Panc1 (cell line): ENCODE measurements around the gene CFAP298. TPM values are rescaled to one million over a fixed set of nuclear protein-coding genes. Genes with fewer than 3 reads are reported as not detected.

Experiments
- ATAC-seq: fragments of 200-7000 bp; cut with Tn5 transposase; 2 replicates; pipeline ENCODE4 v1.9.1; 2020; ENCODE audit warnings: mild to moderate bottlenecking, moderate library complexity
- BruUV-seq: library from RNA; stranded (reverse); fragments of 400-500 nt; replicated peaks from 2 replicates; lab custom pipeline; 2021; lab: Mats Ljungman, UMichigan
- CTCF ChIA-PET: fragments of 300-600 bp; sonication (Branson Sonifier 250); formaldehyde crosslinking; loops from one replicate; lab custom pipeline; 2022; ENCODE audit warnings: antibody characterized with exemption; lab: Charles Lee
- POLR2A ChIA-PET: fragments of 300-600 bp; sonication (Branson Sonifier 250); formaldehyde crosslinking; loops from one replicate; lab custom pipeline; 2022; ENCODE audit warnings: antibody characterized with exemption; lab: Charles Lee
- DNase-seq: peaks from one replicate; pipeline ENCODE4 v3.0.0-alpha.2; 2010; ENCODE audit warnings: low read depth, low spot score
- H3K27ac ChIP-seq: 2 replicates; pipeline ENCODE4 v1.5.1; 2011; ENCODE audit warnings: mild to moderate bottlenecking, low read length, inconsistent platforms
- H3K27me3 ChIP-seq: fragments of 200-500 bp; sonication (Bioruptor generic); 2 replicates; pipeline ENCODE4 v1.6.0; 2014; ENCODE audit warnings: low read length, inconsistent platforms; ENCODE audit not compliant: control insufficient read depth, insufficient read depth
- H3K36me3 ChIP-seq: fragments of 200-500 bp; sonication (Bioruptor generic); 2 replicates; pipeline ENCODE4 v1.5.1; 2014; ENCODE audit warnings: inconsistent platforms, mild to moderate bottlenecking, low read length, moderate library complexity; ENCODE audit not compliant: control insufficient read depth, insufficient read depth
- H3K4me1 ChIP-seq: 2 replicates; pipeline ENCODE4 v1.5.1; 2011; ENCODE audit warnings: inconsistent platforms, mild to moderate bottlenecking, low read length, moderate library complexity; ENCODE audit not compliant: control insufficient read depth, insufficient read depth
- H3K4me3 ChIP-seq, 2 experiments: 2 replicates each; pipeline ENCODE4 v1.5.1; 2011 to 2012; ENCODE audit warnings: low read depth in 2 of 2, low read length in 2 of 2, mild to moderate bottlenecking in 2 of 2, inconsistent platforms in 1 of 2, moderate library complexity in 1 of 2
- H3K9me3 ChIP-seq: fragments of 200-500 bp; sonication (Bioruptor generic); 2 replicates; pipeline ENCODE4 v1.5.1; 2014; ENCODE audit warnings: low read depth, mild to moderate bottlenecking, inconsistent platforms, low read length, moderate library complexity; ENCODE audit not compliant: control insufficient read depth, insufficient read depth
- CTCF ChIP-seq: fragments of 450-650 bp; IDR thresholded peaks from 2 replicates; pipeline ENCODE4 v1.5.1; 2017; ENCODE audit warnings: mild to moderate bottlenecking
- POLR2AphosphoS5 ChIP-seq: IDR thresholded peaks from 2 replicates; pipeline ENCODE4 v1.6.1; 2012; ENCODE audit warnings: mild to moderate bottlenecking, low read depth, low read length, moderate library complexity
- REST ChIP-seq, 2 experiments: IDR thresholded peaks; 2 replicates each; pipeline ENCODE4 v1.6.1; 2011 to 2012; ENCODE audit warnings: low read depth in 2 of 2, control low read depth in 1 of 2, low read length in 1 of 2, mild to moderate bottlenecking in 1 of 2, moderate library complexity in 1 of 2; ENCODE audit not compliant: insufficient read depth in 1 of 2
- SIN3A ChIP-seq: IDR thresholded peaks from 2 replicates; pipeline ENCODE4 v1.6.1; 2012; ENCODE audit warnings: low read depth, mild to moderate bottlenecking, low read length, moderate library complexity, borderline replicate concordance; ENCODE audit not compliant: insufficient read depth
- TCF7L2 ChIP-seq: IDR thresholded peaks from 2 replicates; pipeline ENCODE4 v1.6.1; 2011; ENCODE audit warnings: mild to moderate bottlenecking, low read depth, low read length, inconsistent platforms
- in situ Hi-C: cut with HindIII; loops from 2 replicates; pipeline ENCODE4 v1.10.0; 2016; ENCODE audit warnings: low sequenced_read_pairs, low pct_unique_long_range_greater_than_20kb
- intact Hi-C: fragments of 100-400 bp; cut with micrococcal nuclease; formaldehyde crosslinking; loops from one replicate; pipeline ENCODE4 v1.10.0; 2022; ENCODE audit not compliant: unreplicated experiment
- total RNA-seq: library from RNA; stranded (reverse); gene quantifications from one replicate; pipeline ENCODE4 v1.2.1, GENCODE V29; 2021; ENCODE audit not compliant: unreplicated experiment

The CFAP298 gene
- total RNA-seq, 1 experiment from 2014 or later: 42.0 TPM

GRCh38 chr21:32565856-32566465 is 46.2 kb downstream of the CFAP298 start:
- no peaks in the 10 kb centered on the region for H3K36me3 ChIP-seq
- no peaks in the 10 kb centered on the region for H3K27me3 ChIP-seq
- ATAC-seq: no peak
- no TSS peak for BruUV-seq
- H3K9me3 ChIP-seq: no peaks in the 10 kb centered on the region
- H3K4me1 ChIP-seq: 0 out of 2 replicates have a peak, but pooled peaks cover 2% of the 10 kb centered on the region
- POLR2A ChIA-PET: no interaction called here
- CTCF ChIA-PET: no interaction called here
- TF ChIP-seq CTCF (no peak), POLR2AphosphoS5 (no peak), TCF7L2 (no peak), REST (IDR thresholded peaks at IDR 0.05; ENCODE audit: insufficient read depth in 1 of 2, low read depth in 2 of 2, low read length in 1 of 2) (no peak), SIN3A (no peak)
- H3K27ac ChIP-seq: no peak overlapping the region
- DNase-seq: no peak
- in situ Hi-C loops: no loop called here
- no peak overlapping the region for H3K4me3 ChIP-seq
- intact Hi-C loops: no loop called here

- no peaks in the 10 kb centered on the region for H3K4me1 ChIP-seq
- H3K9me3 ChIP-seq: no peaks in the 10 kb centered on the region
- intact Hi-C loops (loop anchor here (5.0 kb wide), 1 partner anchor 151 kb away; the partner anchor contains the start of gene EVA1C), in situ Hi-C loops (no loop called here)
- no peak for DNase-seq
- no peak overlapping the region for H3K27ac ChIP-seq
- no peak for ATAC-seq
- TF ChIP-seq POLR2AphosphoS5: no peak
- no peak for TF ChIP-seq CTCF
- TF ChIP-seq TCF7L2: no peak
- no peak overlapping the region for H3K4me3 ChIP-seq
- no TSS peak for BruUV-seq
- H3K27me3 ChIP-seq: no peaks in the 10 kb centered on the region
- ChIA-PET CTCF (no interaction called here), POLR2A (no interaction called here)
- H3K36me3 ChIP-seq: no peaks in the 10 kb centered on the region
These were observed 49.3 kb downstream of the CFAP298 start for GRCh38 chr21:32562915-32563314.
